Left lung (tissue), 10 donors: ENCODE results near the gene GSDMA. TPM values are rescaled to one million over a fixed set of nuclear protein-coding genes. Genes with fewer than 3 reads are reported as not detected.

ENCODE experiments used
- ATAC-seq: fragments of 200-7000 bp; cut with Tn5 transposase; one replicate; pipeline ENCODE4 v1.9.1; 2020; ENCODE audit warnings: moderate library complexity
- DNase-seq, 4 donors: peaks; one replicate each; pipeline ENCODE4 v3.0.0-alpha.2; 2013 to 2020
- H3K27ac ChIP-seq, 2 donors: fragments of 200-600 bp; sonication (generic) in 1 of 2; one replicate each; pipeline versions ENCODE4 v1.5.0 to v1.8.0; 2020 to 2021
- H3K27me3 ChIP-seq, 2 donors: fragments of 200-600 bp; sonication (generic) in 1 of 2; one replicate each; pipeline versions ENCODE4 v1.5.0 to v1.8.0; 2020 to 2021
- H3K36me3 ChIP-seq, 2 donors: fragments of 200-600 bp; sonication (generic) in 1 of 2; one replicate each; pipeline versions ENCODE4 v1.5.0 to v1.8.0; 2020 to 2021
- H3K4me1 ChIP-seq, 2 donors: fragments of 200-600 bp; one replicate each; pipeline ENCODE4 v1.8.0; 2021
- H3K4me3 ChIP-seq, 2 donors: fragments of 200-600 bp; sonication (generic) in 1 of 2; one replicate each; pipeline versions ENCODE4 v1.5.0 to v1.8.0; 2020 to 2021; ENCODE audit warnings: mild to moderate bottlenecking in 1 of 2
- H3K9me3 ChIP-seq, 2 donors: fragments of 200-600 bp; sonication (generic) in 1 of 2; one replicate each; pipeline versions ENCODE4 v1.5.0 to v1.8.0; 2020 to 2021
- CTCF ChIP-seq, 2 donors: fragments of 200-600 bp; sonication (generic) in 1 of 2; IDR thresholded peaks; one replicate each; pipeline versions ENCODE4 v1.5.0 to v1.8.0; 2021; ENCODE audit warnings: antibody characterized with exemption in 2 of 2
- intact Hi-C, 2 donors: fragments of 100-400 bp; cut with DNase I; formaldehyde crosslinking; loops; one replicate each; pipeline versions ENCODE4 v1.11.2 to v1.14.2; 2022
- polyA plus RNA-seq, 6 donors: library from polyadenylated mRNA; unstranded; fragments of 120-200 nt; gene quantifications; one replicate each; pipeline ENCODE4 v1.2.1, GENCODE V29; 2013; ENCODE audit not compliant: insufficient read length in 6 of 6
- total RNA-seq, 2 donors: library from RNA; stranded (reverse); fragmentation: NEBNext Ultra II Directional; extraction: Animal tissue kit (Norgen Biotek cat#: 25700); gene quantifications; one replicate each; pipeline ENCODE4 v1.2.1, GENCODE V29; 2021
- donor health status: DM: no; HTN: yes; CAD: no.
- donor health status: DM: no; HTN: no; CAD: no.

GSDMA gene
- total and polyA plus RNA-seq, 8 donors = 0.57 to 1.3 (median 0.87) TPM; not detected in 1

- TF ChIP-seq CTCF (IDR thresholded peaks at IDR 0.05) = no peak
- peaks cover 0 to 17% of the 10 kb centered on the region in 2 donors for H3K4me1 ChIP-seq
- intact Hi-C loops = no loop called here
- no peak for ATAC-seq
- no peaks in the 10 kb centered on the region for H3K27me3 ChIP-seq
- H3K36me3 ChIP-seq = peaks cover 0 to 52% of the 10 kb centered on the region in 2 donors
- H3K27ac ChIP-seq = no peak overlapping the region
- H3K9me3 ChIP-seq = no peaks in the 10 kb centered on the region
- no peak overlapping the region for H3K4me3 ChIP-seq
- no peak for DNase-seq
Observed at GRCh38 chr17:39919087-39919683, 43.6 kb upstream of the GSDMA start.

GRCh38 chr17:39920218-39921210 is 42.3 kb upstream of the GSDMA start:
- TF ChIP-seq CTCF (IDR thresholded peaks at IDR 0.05) = no peak
- Histone ChIP-seq H3K9me3 (no peaks in the 10 kb centered on the region), H3K4me3 (no peak overlapping the region), H3K4me1 (peaks cover 4 to 30% of the 10 kb centered on the region in 2 donors), H3K27me3 (no peaks in the 10 kb centered on the region), H3K36me3 (peaks cover 0 to 52% of the 10 kb centered on the region in 2 donors), H3K27ac (no peak overlapping the region)
- no peak for DNase-seq
- no peak for ATAC-seq
- intact Hi-C loops = no loop called here

- ATAC-seq = no peak
- no peak overlapping the region for H3K27ac ChIP-seq
- no peak for TF ChIP-seq CTCF (IDR thresholded peaks at IDR 0.05)
- peaks cover 0 to 52% of the 10 kb centered on the region in 2 donors for H3K36me3 ChIP-seq
- no peaks in the 10 kb centered on the region for H3K27me3 ChIP-seq
- H3K4me1 ChIP-seq = peaks cover 11 to 38% of the 10 kb centered on the region in 2 donors
- no peak overlapping the region for H3K4me3 ChIP-seq
- intact Hi-C loops = no loop called here
- no peak for DNase-seq
- H3K9me3 ChIP-seq = no peaks in the 10 kb centered on the region
Observed at GRCh38 chr17:39921323-39921722, 41.5 kb upstream of the GSDMA start.

- H3K27ac ChIP-seq = no peak overlapping the region
- no peaks in the 10 kb centered on the region for H3K27me3 ChIP-seq
- H3K4me1 ChIP-seq = peaks cover 11 to 44% of the 10 kb centered on the region in 2 donors
- ATAC-seq = no peak
- intact Hi-C loops = no loop called here
- peaks cover 0 to 49% of the 10 kb centered on the region in 2 donors for H3K36me3 ChIP-seq
- no peaks in the 10 kb centered on the region for H3K9me3 ChIP-seq
- no peak overlapping the region for H3K4me3 ChIP-seq
- no peak for TF ChIP-seq CTCF (IDR thresholded peaks at IDR 0.05)
- no peak for DNase-seq
Observed at GRCh38 chr17:39922006-39922405, 40.8 kb upstream of the GSDMA start.

- intact Hi-C loops = no loop called here
- ATAC-seq = no peak
- Histone ChIP-seq H3K9me3 (no peaks in the 10 kb centered on the region), H3K36me3 (peaks cover 0 to 49% of the 10 kb centered on the region in 2 donors), H3K4me1 (peaks cover 11 to 50% of the 10 kb centered on the region in 2 donors), H3K27ac (no peak overlapping the region), H3K4me3 (no peak overlapping the region), H3K27me3 (no peaks in the 10 kb centered on the region)
- TF ChIP-seq CTCF (IDR thresholded peaks at IDR 0.05) = no peak
- no peak for DNase-seq
Observed at GRCh38 chr17:39923230-39923629, 39.6 kb upstream of the GSDMA start.
